Measurements from ENCODE around the gene SSH2. TPM values are rescaled to one million over a fixed set of nuclear protein-coding genes. Genes with fewer than 3 reads are reported as not detected.

SSH2 gene
- total and polyA plus RNA-seq, 9 of the 15 experiments (the other 6 are each of a cell fraction or from before 2014, with no cell fraction given): 3.9 to 16.1 (median 10.2) TPM

- TF ChIP-seq CHD7 (IDR thresholded peaks at IDR 0.05; ENCODE audit: low read depth, low read length) (no peak), POU5F1 (IDR thresholded peaks at IDR 0.05; ENCODE audit: borderline replicate concordance, low read depth, low read length, partially characterized antibody) (no peak), BDP1 (IDR thresholded peaks at IDR 0.05; ENCODE audit: insufficient read depth, insufficient read length) (no peak), ZNF764 (CRISPR knock-in tag; IDR thresholded peaks at IDR 0.05; ENCODE audit: low read depth) (no peak)
- TF ChIP-seq, protein P1, sequence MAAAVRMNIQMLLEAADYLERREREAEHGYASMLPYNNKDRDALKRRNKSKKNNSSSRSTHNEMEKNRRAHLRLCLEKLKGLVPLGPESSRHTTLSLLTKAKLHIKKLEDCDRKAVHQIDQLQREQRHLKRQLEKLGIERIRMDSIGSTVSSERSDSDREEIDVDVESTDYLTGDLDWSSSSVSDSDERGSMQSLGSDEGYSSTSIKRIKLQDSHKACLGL (CRISPR knock-in tag; IDR thresholded peaks at IDR 0.05; ENCODE audit: borderline replicate concordance, poor library complexity, severe bottlenecking): no peak
Observed at GRCh38 chr17:29840884-29841283, 89.1 kb downstream of the SSH2 start (continued).
